Testis (tissue), 2 donors: ENCODE data around the gene FAM83D.

ENCODE experiments used
- POLR2A ChIP-seq: fragments of 450-650 bp; IDR thresholded peaks from one replicate; pipeline ENCODE4 v1.6.1; 2017; ENCODE audit warnings: antibody characterized with exemption, mild to moderate bottlenecking, moderate library complexity
- TF ChIP-seq, protein P1 (sequence below), 3 experiments: fragments of 450-650 bp in 2 of 3; fragments of 200-600 bp in 1 of 3; sonication (generic) in 1 of 3; IDR thresholded peaks; one replicate each; pipeline ENCODE4 v1.5.1; 2016 to 2019; ENCODE audit warnings: antibody characterized with exemption in 3 of 3, mild to moderate bottlenecking in 2 of 3, moderate library complexity in 1 of 3

DNA sequence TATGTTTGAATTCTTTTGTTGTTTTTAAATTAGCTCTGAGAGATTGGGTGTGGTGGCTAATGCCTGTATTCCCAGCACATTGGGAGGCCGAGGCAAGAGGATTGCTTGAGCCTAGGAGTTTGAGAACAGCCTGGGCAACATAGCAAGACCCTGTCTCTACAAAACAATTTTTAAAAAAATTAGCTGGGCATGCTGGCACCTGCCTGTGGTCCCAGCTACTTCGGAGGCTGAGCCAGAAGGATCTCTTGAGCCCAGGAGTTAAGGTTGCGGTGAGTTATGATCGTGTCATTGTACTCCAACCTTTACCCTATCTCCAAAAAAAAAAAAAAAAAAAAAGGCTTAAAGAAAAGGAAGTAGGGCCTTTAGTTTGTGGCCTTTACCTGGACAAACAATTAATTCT, 58.8 kb downstream of the FAM83D start:
- TF ChIP-seq, protein P1, sequence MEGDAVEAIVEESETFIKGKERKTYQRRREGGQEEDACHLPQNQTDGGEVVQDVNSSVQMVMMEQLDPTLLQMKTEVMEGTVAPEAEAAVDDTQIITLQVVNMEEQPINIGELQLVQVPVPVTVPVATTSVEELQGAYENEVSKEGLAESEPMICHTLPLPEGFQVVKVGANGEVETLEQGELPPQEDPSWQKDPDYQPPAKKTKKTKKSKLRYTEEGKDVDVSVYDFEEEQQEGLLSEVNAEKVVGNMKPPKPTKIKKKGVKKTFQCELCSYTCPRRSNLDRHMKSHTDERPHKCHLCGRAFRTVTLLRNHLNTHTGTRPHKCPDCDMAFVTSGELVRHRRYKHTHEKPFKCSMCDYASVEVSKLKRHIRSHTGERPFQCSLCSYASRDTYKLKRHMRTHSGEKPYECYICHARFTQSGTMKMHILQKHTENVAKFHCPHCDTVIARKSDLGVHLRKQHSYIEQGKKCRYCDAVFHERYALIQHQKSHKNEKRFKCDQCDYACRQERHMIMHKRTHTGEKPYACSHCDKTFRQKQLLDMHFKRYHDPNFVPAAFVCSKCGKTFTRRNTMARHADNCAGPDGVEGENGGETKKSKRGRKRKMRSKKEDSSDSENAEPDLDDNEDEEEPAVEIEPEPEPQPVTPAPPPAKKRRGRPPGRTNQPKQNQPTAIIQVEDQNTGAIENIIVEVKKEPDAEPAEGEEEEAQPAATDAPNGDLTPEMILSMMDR (IDR thresholded peaks at IDR 0.05): no peak
- TF ChIP-seq POLR2A: no peak
